Hepatocyte (in vitro differentiated cells): ENCODE measurements around the gene KY.

Source experiments
- CTCF ChIP-seq: fragments of 200-600 bp; sonication (generic); IDR thresholded peaks from 2 replicates; pipeline ENCODE4 v1.5.1; 2016; ENCODE audit warnings: antibody characterized with exemption, mild to moderate bottlenecking; ENCODE audit not compliant: poor library complexity
- EZH2 ChIP-seq: fragments of 200-600 bp; sonication (generic); IDR thresholded peaks from 2 replicates; pipeline ENCODE4 v1.6.1; 2016; ENCODE audit warnings: antibody characterized with exemption, mild to moderate bottlenecking, borderline replicate concordance
- EZH2phosphoT487 ChIP-seq: fragments of 200-600 bp; sonication (generic); IDR thresholded peaks from one replicate; pipeline ENCODE4 v1.6.1; 2018; ENCODE audit warnings: antibody characterized with exemption, mild to moderate bottlenecking, low read depth, moderate library complexity; ENCODE audit not compliant: unreplicated experiment, severe bottlenecking

DNA sequence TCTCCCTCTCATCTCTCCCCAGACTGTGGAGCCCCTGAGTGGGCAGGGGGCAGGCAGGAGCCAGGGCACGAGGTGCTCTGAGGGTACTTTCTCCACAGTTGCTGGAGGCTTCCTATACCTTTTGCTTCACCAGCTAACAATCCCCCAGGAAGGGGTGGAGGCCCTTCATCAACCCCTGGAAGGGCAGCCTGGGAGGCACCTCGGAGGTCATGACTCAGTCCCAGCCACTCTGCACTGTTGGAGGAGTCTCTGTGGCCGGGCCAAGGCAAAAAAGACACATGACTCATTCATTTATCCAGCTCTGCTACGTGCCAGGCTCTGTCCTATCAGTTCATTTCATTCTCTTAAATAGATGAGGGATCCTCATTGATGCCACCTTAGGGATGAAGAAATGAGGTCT lies 15.6 kb upstream of the KY start:
- TF ChIP-seq CTCF (no peak), EZH2 (no peak), EZH2phosphoT487 (no peak)
